ENCODE data around the gene FRMD4A. TPM values are rescaled to one million over a fixed set of nuclear protein-coding genes. Genes with fewer than 3 reads are reported as not detected.
A peak's percentile ranks its signal among the peaks of the same experiment; 100 is the strongest.

FRMD4A gene
- total RNA-seq, 5 donors from 2014 or later (not counting 1 experiment from before 2014, with no cell fraction given): 1.3 to 1.8 (median 1.4) TPM

- WGBS (ENCODE audit: insufficient coverage): 71% methylated on average over 4 of the region's 4 CpGs
- Histone ChIP-seq H3K9me3 (no peaks in the 10 kb centered on the region), H3K27me3 (replicated peaks in 1 of 2; ENCODE audit: control insufficient read depth in 2 of 2, extremely low read depth in 1 of 2, insufficient read depth in 2 of 2, low read length in 1 of 2) (peaks cover 0 to 24% of the 10 kb centered on the region in 2 experiments), H3K27ac (ENCODE audit: low read length) (no peak overlapping the region), H3K4me3 (ENCODE audit: control insufficient read depth in 1 of 2, extremely low read depth in 1 of 2, low read length in 1 of 2) (no peak overlapping the region), H3K36me3 (ENCODE audit: control insufficient read depth in 2 of 2, extremely low read depth in 1 of 2, insufficient read depth in 1 of 2, low read length in 1 of 2) (no peaks in the 10 kb centered on the region), H3K4me1 (ENCODE audit: control insufficient read depth in 1 of 2, extremely low read depth in 1 of 2, insufficient read depth in 2 of 2, low read length in 2 of 2) (no peaks in the 10 kb centered on the region)
- DNase-seq (no peak), ATAC-seq (replicated peaks in 1 of 4) (no peak)
- H3K36me3 Mint-ChIP-seq: no peaks in the 10 kb centered on the region
- H3K9me3 Mint-ChIP-seq: no peaks in the 10 kb centered on the region
- CTCF ChIA-PET: interaction anchor here in 1 of 2 donors (0.9 kb wide), 1 partner anchor 73 kb away, joined by 3 read pairs; no protein-coding TSS in a partner anchor
- peak overlapping the region in 1 of 2 donors; percentile 25 for H3K27ac Mint-ChIP-seq
- H3K4me3 Mint-ChIP-seq: no peak overlapping the region
- POLR2A ChIA-PET: no interaction called here
- peaks cover 0 to 6% (median 4%) of the 10 kb centered on the region in 3 donors for H3K4me1 Mint-ChIP-seq
- H3K27me3 Mint-ChIP-seq: peaks cover 20 to 29% of the 10 kb centered on the region in 2 donors
Measured at GRCh38 chr10:14372606-14373005, 41.9 kb upstream of the FRMD4A start.

DNA sequence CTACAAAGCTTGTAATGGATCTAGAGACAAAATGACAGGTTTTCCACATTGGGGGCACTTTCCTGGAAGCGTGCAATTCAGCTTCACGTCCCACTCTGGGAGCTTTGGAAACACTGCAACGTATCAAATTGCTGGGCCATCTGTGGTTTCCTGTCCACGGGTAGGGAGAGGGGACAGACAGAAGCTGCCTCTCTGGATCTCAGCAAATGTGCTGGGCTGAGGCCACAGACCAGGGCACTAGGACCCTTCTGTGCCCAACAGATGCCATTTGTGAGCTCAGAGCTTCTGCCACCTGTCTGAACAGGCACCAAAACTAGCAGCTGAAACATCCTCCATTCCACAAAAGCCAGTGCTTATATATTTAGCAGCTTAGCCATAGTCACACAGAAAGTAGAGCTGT lies 40.9 kb upstream of the FRMD4A start:
- Histone ChIP-seq H3K27me3 (replicated peaks in 1 of 2; ENCODE audit: control insufficient read depth in 2 of 2, extremely low read depth in 1 of 2, insufficient read depth in 2 of 2, low read length in 1 of 2) (peaks cover 0 to 24% of the 10 kb centered on the region in 2 experiments), H3K9me3 (no peaks in the 10 kb centered on the region), H3K4me1 (ENCODE audit: control insufficient read depth in 1 of 2, extremely low read depth in 1 of 2, insufficient read depth in 2 of 2, low read length in 2 of 2) (no peaks in the 10 kb centered on the region), H3K4me3 (ENCODE audit: control insufficient read depth in 1 of 2, extremely low read depth in 1 of 2, low read length in 1 of 2) (no peak overlapping the region), H3K36me3 (ENCODE audit: control insufficient read depth in 2 of 2, extremely low read depth in 1 of 2, insufficient read depth in 1 of 2, low read length in 1 of 2) (no peaks in the 10 kb centered on the region), H3K27ac (ENCODE audit: low read length) (no peak overlapping the region)
- Mint-ChIP-seq H3K27me3 (peaks cover 20 to 29% of the 10 kb centered on the region in 2 donors), H3K27ac (no peak overlapping the region), H3K4me3 (no peak overlapping the region), H3K9me3 (no peaks in the 10 kb centered on the region), H3K4me1 (peaks cover 0 to 6% (median 4%) of the 10 kb centered on the region in 3 donors), H3K36me3 (no peaks in the 10 kb centered on the region)
- POLR2A ChIA-PET: no interaction called here
- DNase-seq (no peak), ATAC-seq (replicated peaks in 1 of 4) (no peak)
- WGBS (ENCODE audit: insufficient coverage): 57% methylated on average over 4 of the region's 4 CpGs
- CTCF ChIA-PET: no interaction called here

- peaks cover 0 to 6% (median 4%) of the 10 kb centered on the region in 3 donors for H3K4me1 Mint-ChIP-seq
- Histone ChIP-seq H3K27me3 (replicated peaks in 1 of 2; ENCODE audit: control insufficient read depth in 2 of 2, extremely low read depth in 1 of 2, insufficient read depth in 2 of 2, low read length in 1 of 2) (peaks cover 0 to 24% of the 10 kb centered on the region in 2 experiments), H3K27ac (ENCODE audit: low read length) (no peak overlapping the region), H3K9me3 (no peaks in the 10 kb centered on the region), H3K36me3 (ENCODE audit: control insufficient read depth in 2 of 2, extremely low read depth in 1 of 2, insufficient read depth in 1 of 2, low read length in 1 of 2) (no peaks in the 10 kb centered on the region), H3K4me3 (ENCODE audit: control insufficient read depth in 1 of 2, extremely low read depth in 1 of 2, low read length in 1 of 2) (no peak overlapping the region), H3K4me1 (ENCODE audit: control insufficient read depth in 1 of 2, extremely low read depth in 1 of 2, insufficient read depth in 2 of 2, low read length in 2 of 2) (no peaks in the 10 kb centered on the region)
- H3K27ac Mint-ChIP-seq: no peak overlapping the region
- POLR2A ChIA-PET: no interaction called here
- WGBS (ENCODE audit: insufficient coverage): no CpG with 5 or more reads among the region's 5 CpGs
- peaks cover 20 to 27% of the 10 kb centered on the region in 2 donors for H3K27me3 Mint-ChIP-seq
- no peaks in the 10 kb centered on the region for H3K36me3 Mint-ChIP-seq
- H3K4me3 Mint-ChIP-seq: no peak overlapping the region
- CTCF ChIA-PET: no interaction called here
- DNase-seq: no peak
- H3K9me3 Mint-ChIP-seq: no peaks in the 10 kb centered on the region
- ATAC-seq (replicated peaks in 1 of 4): no peak
Measured at GRCh38 chr10:14370894-14371293, 40.2 kb upstream of the FRMD4A start.

DNA sequence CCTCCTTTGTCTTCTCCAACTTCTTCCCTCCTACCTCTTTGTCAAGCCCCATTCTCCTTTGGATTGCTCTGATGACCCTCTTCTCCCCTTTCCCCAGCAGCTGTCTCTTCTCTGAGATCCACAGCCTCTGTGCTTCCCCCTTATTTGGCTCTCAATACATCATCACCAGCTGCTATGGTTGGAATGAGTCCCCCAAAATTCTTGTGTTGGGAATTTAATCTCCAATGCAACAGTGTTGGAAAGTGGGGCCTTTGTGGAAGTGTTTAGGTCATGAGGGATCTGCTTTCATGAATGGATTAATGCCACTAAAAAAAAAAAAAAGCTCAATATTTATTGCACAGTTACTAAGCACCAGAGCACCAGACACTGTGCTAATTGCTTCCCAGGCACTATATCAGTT lies 39.2 kb upstream of the FRMD4A start:
- DNase-seq (no peak), ATAC-seq (replicated peaks in 1 of 4) (no peak)
- Histone ChIP-seq H3K36me3 (ENCODE audit: control insufficient read depth in 2 of 2, extremely low read depth in 1 of 2, insufficient read depth in 1 of 2, low read length in 1 of 2) (no peaks in the 10 kb centered on the region), H3K9me3 (no peaks in the 10 kb centered on the region), H3K4me1 (ENCODE audit: control insufficient read depth in 1 of 2, extremely low read depth in 1 of 2, insufficient read depth in 2 of 2, low read length in 2 of 2) (no peaks in the 10 kb centered on the region), H3K27me3 (replicated peaks in 1 of 2; ENCODE audit: control insufficient read depth in 2 of 2, extremely low read depth in 1 of 2, insufficient read depth in 2 of 2, low read length in 1 of 2) (peaks cover 0 to 24% of the 10 kb centered on the region in 2 experiments), H3K4me3 (ENCODE audit: control insufficient read depth in 1 of 2, extremely low read depth in 1 of 2, low read length in 1 of 2) (no peak overlapping the region), H3K27ac (ENCODE audit: low read length) (no peak overlapping the region)
- ChIA-PET POLR2A (no interaction called here), CTCF (interaction anchor here in 1 of 2 donors (0.6 kb wide), 1 partner anchor 181 kb away, joined by 3 read pairs; no protein-coding TSS in a partner anchor)
- Mint-ChIP-seq H3K36me3 (no peaks in the 10 kb centered on the region), H3K9me3 (no peaks in the 10 kb centered on the region), H3K27me3 (peaks cover 20 to 25% of the 10 kb centered on the region in 2 donors), H3K4me1 (peaks cover 0 to 6% (median 4%) of the 10 kb centered on the region in 3 donors), H3K4me3 (no peak overlapping the region), H3K27ac (no peak overlapping the region)

- Mint-ChIP-seq H3K4me3 (no peak overlapping the region), H3K9me3 (no peaks in the 10 kb centered on the region), H3K36me3 (no peaks in the 10 kb centered on the region), H3K4me1 (peaks cover 0 to 4% (median 0%) of the 10 kb centered on the region in 3 donors), H3K27ac (no peak overlapping the region), H3K27me3 (peaks cover 8 to 11% of the 10 kb centered on the region in 2 donors)
- H3K9me3 ChIP-seq: no peaks in the 10 kb centered on the region
- H3K27ac ChIP-seq (ENCODE audit: low read length): no peak overlapping the region
- WGBS (ENCODE audit: insufficient coverage): 100% methylated on average over 1 of the region's 1 CpG
- no peaks in the 10 kb centered on the region for H3K36me3 ChIP-seq (ENCODE audit: control insufficient read depth in 2 of 2, extremely low read depth in 1 of 2, insufficient read depth in 1 of 2, low read length in 1 of 2)
- DNase-seq: no peak
- CTCF ChIA-PET: no interaction called here
- no peaks in the 10 kb centered on the region for H3K4me1 ChIP-seq (ENCODE audit: control insufficient read depth in 1 of 2, extremely low read depth in 1 of 2, insufficient read depth in 2 of 2, low read length in 2 of 2)
- peaks cover 0 to 26% of the 10 kb centered on the region in 2 experiments for H3K27me3 ChIP-seq (replicated peaks in 1 of 2; ENCODE audit: control insufficient read depth in 2 of 2, extremely low read depth in 1 of 2, insufficient read depth in 2 of 2, low read length in 1 of 2)
- no peak overlapping the region for H3K4me3 ChIP-seq (ENCODE audit: control insufficient read depth in 1 of 2, extremely low read depth in 1 of 2, low read length in 1 of 2)
- POLR2A ChIA-PET: no interaction called here
- ATAC-seq (replicated peaks in 1 of 4): no peak
Measured at GRCh38 chr10:14366760-14367159, 36.0 kb upstream of the FRMD4A start.

DNA sequence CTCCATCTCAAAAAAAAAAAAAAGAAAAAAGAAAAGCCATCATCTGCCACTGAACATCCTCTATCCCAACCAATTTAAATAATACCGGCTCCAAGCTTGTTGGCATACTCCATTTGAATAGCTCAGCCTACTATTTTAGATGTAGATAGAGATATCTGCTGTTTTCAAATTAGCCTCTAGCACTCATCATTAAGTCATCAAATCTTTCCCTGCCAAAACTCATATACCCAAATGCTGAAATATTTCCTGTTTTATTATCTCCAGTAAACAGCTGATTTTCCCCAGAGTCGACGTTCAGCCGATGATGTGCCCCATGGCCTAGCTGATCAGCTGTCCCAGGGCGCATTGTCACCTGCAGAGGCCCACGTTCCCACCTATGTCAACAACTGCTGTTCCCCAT lies 34.5 kb upstream of the FRMD4A start:
- CTCF ChIA-PET: no interaction called here
- no peak for DNase-seq

GRCh38 chr10:14362104-14362503 lies 31.4 kb upstream of the FRMD4A start:
- Mint-ChIP-seq H3K36me3 (no peaks in the 10 kb centered on the region), H3K4me1 (no peaks in the 10 kb centered on the region), H3K4me3 (no peak overlapping the region), H3K9me3 (no peaks in the 10 kb centered on the region), H3K27ac (no peak overlapping the region), H3K27me3 (peaks cover 3% of the 10 kb centered on the region in 2 donors)
- no peak overlapping the region for H3K27ac ChIP-seq (ENCODE audit: low read length)
- no peak for ATAC-seq (replicated peaks in 1 of 4)
- no peaks in the 10 kb centered on the region for H3K4me1 ChIP-seq (ENCODE audit: control insufficient read depth in 1 of 2, extremely low read depth in 1 of 2, insufficient read depth in 2 of 2, low read length in 2 of 2)
- no peak for DNase-seq
- no peaks in the 10 kb centered on the region for H3K36me3 ChIP-seq (ENCODE audit: control insufficient read depth in 2 of 2, extremely low read depth in 1 of 2, insufficient read depth in 1 of 2, low read length in 1 of 2)
- no peak overlapping the region for H3K4me3 ChIP-seq (ENCODE audit: control insufficient read depth in 1 of 2, extremely low read depth in 1 of 2, low read length in 1 of 2)
- POLR2A ChIA-PET: no interaction called here
- peaks cover 0 to 18% of the 10 kb centered on the region in 2 experiments for H3K27me3 ChIP-seq (replicated peaks in 1 of 2; ENCODE audit: control insufficient read depth in 2 of 2, extremely low read depth in 1 of 2, insufficient read depth in 2 of 2, low read length in 1 of 2)
- CTCF ChIA-PET: interaction anchor here in 1 of 2 donors (0.5 kb wide), 1 partner anchor 40 kb away, joined by 3 read pairs; no protein-coding TSS in a partner anchor
- H3K9me3 ChIP-seq: no peaks in the 10 kb centered on the region

More for the DNA sequence above, 34.5 kb upstream of the FRMD4A start:
- Mint-ChIP-seq H3K27me3 (peaks cover 6 to 11% of the 10 kb centered on the region in 2 donors), H3K9me3 (no peaks in the 10 kb centered on the region), H3K36me3 (no peaks in the 10 kb centered on the region), H3K27ac (no peak overlapping the region), H3K4me1 (peaks cover 0 to 4% (median 0%) of the 10 kb centered on the region in 3 donors), H3K4me3 (no peak overlapping the region)
- POLR2A ChIA-PET: interaction anchor here in 1 of 2 donors (0.6 kb wide), 1 partner anchor 18 kb away, joined by 5 read pairs; no protein-coding TSS in a partner anchor
- no peak for ATAC-seq (replicated peaks in 1 of 4)
- Histone ChIP-seq H3K4me1 (ENCODE audit: control insufficient read depth in 1 of 2, extremely low read depth in 1 of 2, insufficient read depth in 2 of 2, low read length in 2 of 2) (no peaks in the 10 kb centered on the region), H3K27me3 (replicated peaks in 1 of 2; ENCODE audit: control insufficient read depth in 2 of 2, extremely low read depth in 1 of 2, insufficient read depth in 2 of 2, low read length in 1 of 2) (peaks cover 0 to 20% of the 10 kb centered on the region in 2 experiments), H3K9me3 (no peaks in the 10 kb centered on the region), H3K36me3 (ENCODE audit: control insufficient read depth in 2 of 2, extremely low read depth in 1 of 2, insufficient read depth in 1 of 2, low read length in 1 of 2) (no peaks in the 10 kb centered on the region), H3K27ac (ENCODE audit: low read length) (no peak overlapping the region), H3K4me3 (ENCODE audit: control insufficient read depth in 1 of 2, extremely low read depth in 1 of 2, low read length in 1 of 2) (no peak overlapping the region)
- WGBS (ENCODE audit: insufficient coverage): no CpG with 5 or more reads among the region's 6 CpGs
